Measurements from ENCODE around the gene PEDS1.
A peak's percentile ranks its signal among the peaks of the same experiment; 100 is the strongest.

The PEDS1 gene

GRCh38 chr20:50194422-50194830 is 40.9 kb upstream of the PEDS1 start:
- peaks cover 6% of the 10 kb centered on the region; the same call in 1 of the 2 replicates for H3K4me1 ChIP-seq (ENCODE audit: control insufficient read depth, insufficient read depth, low read length)
- peaks cover 0 to 6% of the 10 kb centered on the region in 2 experiments; a peak in 1 of 3 replicates for H3K36me3 ChIP-seq (ENCODE audit: control insufficient read depth in 2 of 2, insufficient read depth in 1 of 2, low read length in 2 of 2)
- no peak overlapping the region for H3K27ac ChIP-seq (ENCODE audit: extremely low read depth, low read depth, low read length)
- POLR2A ChIA-PET, result no interaction called here
- no peaks in the 10 kb centered on the region for H3K9me3 ChIP-seq (ENCODE audit: control insufficient read depth, insufficient read depth, low read depth, low read length)
- H3K4me3 ChIP-seq (ENCODE audit: low read depth, low read length), result no peak overlapping the region
- CTCF ChIA-PET, result interaction anchor here (0.8 kb wide), 1 partner anchor 266 kb away, joined by 3 read pairs; no protein-coding TSS in a partner anchor
- TF ChIP-seq ATF2 (tag by site-specific recombination; IDR thresholded peaks at IDR 0.05; ENCODE audit: low read depth) (no peak), ZNF366 (tag by site-specific recombination; conservative IDR thresholded peaks at IDR 0.05) (0 out of 2 replicates have a peak, but pooled peaks have one; percentile 19), ZNF501 (tag by site-specific recombination; IDR thresholded peaks at IDR 0.05) (no peak), SP7 (tag by site-specific recombination; IDR thresholded peaks at IDR 0.05) (no peak), SP2 (tag by site-specific recombination; IDR thresholded peaks at IDR 0.05) (no peak)

- CTCF ChIA-PET, result interaction anchor here (0.6 kb wide), 1 partner anchor 194 kb away, joined by 4 read pairs; no protein-coding TSS in a partner anchor
- H3K4me1 ChIP-seq (ENCODE audit: control insufficient read depth, insufficient read depth, low read length), result peaks cover 6% of the 10 kb centered on the region; the same call in 1 of the 2 replicates
- peaks cover 0 to 6% of the 10 kb centered on the region in 2 experiments; a peak in 1 of 3 replicates for H3K36me3 ChIP-seq (ENCODE audit: control insufficient read depth in 2 of 2, insufficient read depth in 1 of 2, low read length in 2 of 2)
- no peak overlapping the region for H3K27ac ChIP-seq (ENCODE audit: extremely low read depth, low read depth, low read length)
- POLR2A ChIA-PET, result no interaction called here
- TF ChIP-seq ZNF530 (tag by site-specific recombination; IDR thresholded peaks at IDR 0.05; ENCODE audit: low read depth) (no peak), HOXA7 (CRISPR knock-in tag; IDR thresholded peaks at IDR 0.05; ENCODE audit: borderline replicate concordance) (no peak), ZFP41 (tag by site-specific recombination; IDR thresholded peaks at IDR 0.05; ENCODE audit: borderline replicate concordance) (no peak), MYNN (tag by site-specific recombination; IDR thresholded peaks at IDR 0.05; ENCODE audit: borderline replicate concordance) (no peak), PRDM10 (tag by site-specific recombination; IDR thresholded peaks at IDR 0.05) (no peak), ZNF596 (tag by site-specific recombination; IDR thresholded peaks at IDR 0.05) (no peak), WT1 (tag by site-specific recombination; IDR thresholded peaks at IDR 0.05) (no peak), PRDM4 (tag by site-specific recombination; IDR thresholded peaks at IDR 0.05) (no peak), ZNF404 (tag by site-specific recombination; IDR thresholded peaks at IDR 0.05) (no peak), ZNF521 (tag by site-specific recombination; IDR thresholded peaks at IDR 0.05) (no peak), ZIC2 (tag by site-specific recombination; IDR thresholded peaks at IDR 0.05) (no peak), ZNF350 (tag by site-specific recombination; IDR thresholded peaks at IDR 0.05) (no peak), HIC1 (tag by site-specific recombination; IDR thresholded peaks at IDR 0.05) (no peak), SETDB1 (IDR thresholded peaks at IDR 0.05; ENCODE audit: insufficient read length, low read length) (no peak), ZNF10 (tag by site-specific recombination; IDR thresholded peaks at IDR 0.05) (no peak), ZNF114 (tag by site-specific recombination; IDR thresholded peaks at IDR 0.05) (no peak), ZNF211 (tag by site-specific recombination; IDR thresholded peaks at IDR 0.05; ENCODE audit: low read depth) (no peak), ZNF362 (tag by site-specific recombination; IDR thresholded peaks at IDR 0.05) (no peak), KLF8 (tag by site-specific recombination; IDR thresholded peaks at IDR 0.05) (no peak), ZNF366 (tag by site-specific recombination; conservative IDR thresholded peaks at IDR 0.05) (no peak)
- H3K9me3 ChIP-seq (ENCODE audit: control insufficient read depth, insufficient read depth, low read depth, low read length), result no peaks in the 10 kb centered on the region
- no peak overlapping the region for H3K4me3 ChIP-seq (ENCODE audit: low read depth, low read length)
These were observed 40.4 kb upstream of the PEDS1 start for GRCh38 chr20:50193836-50194421.
